HCT116 (cell line): ENCODE measurements around the gene CENATAC. TPM values are rescaled to one million over a fixed set of nuclear protein-coding genes. Genes with fewer than 3 reads are reported as not detected.

Experiments used
- ATAC-seq: fragments of 200-7000 bp; cut with Tn5 transposase; 2 replicates; pipeline ENCODE4 v1.9.1; 2020; ENCODE audit warnings: mild to moderate bottlenecking, moderate library complexity
- BruUV-seq: library from RNA; stranded (reverse); fragments of 400-500 nt; replicated peaks from 2 replicates; lab custom pipeline; 2021; lab: Mats Ljungman, UMichigan
- CTCF ChIA-PET: fragments of 300-600 bp; sonication (Branson Sonifier 250); formaldehyde crosslinking; loops from one replicate; lab custom pipeline; 2021; ENCODE audit warnings: antibody characterized with exemption; lab: Charles Lee
- POLR2A ChIA-PET: fragments of 300-600, 350-600 bp; sonication (Branson Sonifier 250); formaldehyde crosslinking; loops from one replicate; lab custom pipeline; 2021; ENCODE audit warnings: antibody characterized with exemption; lab: Charles Lee
- RAD21 ChIA-PET, 2 experiments: fragments of 300-600 bp; sonication (Branson Sonifier 250); formaldehyde crosslinking; loops; one replicate each; lab custom pipeline; 2023; ENCODE audit warnings: low total read pairs in 2 of 2; ENCODE audit not compliant: uncharacterized antibody in 2 of 2, unreplicated experiment in 2 of 2, low non-redundant PET in 1 of 2; lab: Charles Lee
- DNase-seq: peaks from one replicate; pipeline ENCODE4 v3.0.0-alpha.2; 2010; ENCODE audit warnings: low read depth, low spot score
- H2AFZ ChIP-seq: fragments of 200-600 bp; shearing (Covaris generic), sonication (generic); 2 replicates; pipeline ENCODE4 v1.6.1; 2017; ENCODE audit warnings: low read depth, mixed run types, mixed read lengths, antibody characterized with exemption, low read length; ENCODE audit not compliant: poor library complexity, severe bottlenecking
- H3K27ac ChIP-seq: 2 replicates; pipeline ENCODE4 v1.5.1; 2012; ENCODE audit warnings: low read depth, low read length
- H3K27me3 ChIP-seq: fragments of 200-600 bp; sonication (generic); 2 replicates; pipeline ENCODE4 v1.6.1; 2016; ENCODE audit warnings: mixed run types, low read length, mixed read lengths; ENCODE audit not compliant: insufficient read depth
- H3K36me3 ChIP-seq, 2 experiments: fragments of 200-500 bp in 1 of 2; fragments of 200-600 bp in 1 of 2; sonication (Bioruptor generic) in 1 of 2; sonication (generic) in 1 of 2; 2 replicates each; pipeline versions ENCODE4 v1.5.1 to v1.6.1; 2014 to 2016; ENCODE audit warnings: low read length in 2 of 2, inconsistent platforms in 1 of 2, mixed read lengths in 1 of 2, mixed run types in 1 of 2; ENCODE audit not compliant: insufficient read depth in 2 of 2, control insufficient read depth in 1 of 2
- H3K4me1 ChIP-seq, 2 experiments: fragments of 200-600 bp in 1 of 2; sonication (generic) in 1 of 2; 2 replicates each; pipeline versions ENCODE4 v1.5.1 to v1.6.1; 2012 to 2017; ENCODE audit warnings: low read length in 2 of 2, inconsistent platforms in 1 of 2, mild to moderate bottlenecking in 1 of 2, mixed read lengths in 1 of 2, mixed run types in 1 of 2, moderate library complexity in 1 of 2; ENCODE audit not compliant: insufficient read depth in 2 of 2, control insufficient read depth in 1 of 2
- H3K4me2 ChIP-seq: fragments of 200-600 bp; sonication (generic); 2 replicates; pipeline ENCODE4 v1.6.1; 2017; ENCODE audit warnings: mixed run types, low read length, mixed read lengths
- H3K4me3 ChIP-seq, 2 experiments: fragments of 200-600 bp in 1 of 2; sonication (generic) in 1 of 2; replicated peaks in 1 of 2; 2 replicates each; pipeline ENCODE4 v1.5.1; 2011 to 2016; ENCODE audit warnings: low read length in 2 of 2, control low read depth in 1 of 2, low read depth in 1 of 2, mild to moderate bottlenecking in 1 of 2, mixed read lengths in 1 of 2, mixed run types in 1 of 2
- H3K79me2 ChIP-seq: fragments of 200-600 bp; sonication (generic); 2 replicates; pipeline ENCODE4 v1.6.1; 2017; ENCODE audit warnings: mild to moderate bottlenecking, mixed run types, low read length, moderate library complexity, mixed read lengths; ENCODE audit not compliant: insufficient read depth
- H3K9ac ChIP-seq: fragments of 200-600 bp; sonication (generic); 2 replicates; pipeline ENCODE4 v1.6.1; 2016; ENCODE audit warnings: low read length, mixed read lengths
- H3K9me2 ChIP-seq: fragments of 200-600 bp; sonication (generic), shearing (Covaris generic); 2 replicates; pipeline ENCODE4 v1.6.1; 2017; ENCODE audit warnings: mixed run types, mild to moderate bottlenecking, moderate library complexity; ENCODE audit not compliant: insufficient read depth
- H3K9me3 ChIP-seq, 2 experiments: fragments of 200-500 bp in 1 of 2; fragments of 200-600 bp in 1 of 2; sonication (Bioruptor generic) in 1 of 2; sonication (generic) in 1 of 2; 2 replicates each; pipeline ENCODE4 v1.6.1; 2014 to 2017; ENCODE audit warnings: low read length in 2 of 2, mixed read lengths in 2 of 2, inconsistent platforms in 1 of 2, low read depth in 1 of 2, mild to moderate bottlenecking in 1 of 2, mixed run types in 1 of 2, moderate library complexity in 1 of 2; ENCODE audit not compliant: control insufficient read depth in 1 of 2, insufficient read depth in 1 of 2
- H4K20me1 ChIP-seq: fragments of 200-600 bp; sonication (generic), shearing (Covaris generic); 2 replicates; pipeline ENCODE4 v1.6.1; 2017; ENCODE audit warnings: mixed run types, mild to moderate bottlenecking, moderate library complexity; ENCODE audit not compliant: insufficient read depth
- CEBPB ChIP-seq: IDR thresholded peaks from 2 replicates; pipeline ENCODE4 v1.6.1; 2012; ENCODE audit warnings: low read depth
- ELF1 ChIP-seq: IDR thresholded peaks from 2 replicates; pipeline ENCODE4 v1.6.1; 2012; ENCODE audit warnings: low read depth, borderline replicate concordance
- EZH2 ChIP-seq: fragments of 200-600 bp; sonication (generic); IDR thresholded peaks from 2 replicates; pipeline ENCODE4 v1.6.1; 2017; ENCODE audit warnings: antibody characterized with exemption, mixed run types
- POLR2A ChIP-seq: IDR thresholded peaks from 2 replicates; pipeline ENCODE4 v1.7.0; 2011; ENCODE audit warnings: borderline replicate concordance; ENCODE audit not compliant: insufficient read depth, insufficient read length; ENCODE audit errors: extremely low read depth
- POLR2AphosphoS5 ChIP-seq: IDR thresholded peaks from 2 replicates; pipeline ENCODE4 v1.6.1; 2011; ENCODE audit warnings: mild to moderate bottlenecking, low read depth, low read length, moderate library complexity
- REST ChIP-seq: IDR thresholded peaks from 2 replicates; pipeline ENCODE4 v1.6.1; 2012; ENCODE audit warnings: low read depth
- SIN3A ChIP-seq: IDR thresholded peaks from 2 replicates; pipeline ENCODE4 v1.6.1; 2012; ENCODE audit warnings: low read depth
- SRF ChIP-seq: IDR thresholded peaks from 2 replicates; pipeline ENCODE4 v1.6.1; 2012; ENCODE audit warnings: low read depth
- TCF7L2 ChIP-seq: IDR thresholded peaks from 2 replicates; pipeline ENCODE4 v1.7.0; 2011; ENCODE audit warnings: borderline replicate concordance, inconsistent platforms; ENCODE audit not compliant: insufficient read depth, insufficient read length; ENCODE audit errors: extremely low read depth
- YY1 ChIP-seq: IDR thresholded peaks from 2 replicates; pipeline ENCODE4 v1.6.1; 2011; ENCODE audit warnings: low read length, low read depth, moderate library complexity, mild to moderate bottlenecking; ENCODE audit not compliant: insufficient replicate concordance; ENCODE audit errors: extremely low read depth
- ZFX ChIP-seq: fragments of 450-650 bp; IDR thresholded peaks from 2 replicates; pipeline ENCODE4 v1.6.1; 2017
- intact Hi-C: fragments of 100-400 bp; cut with micrococcal nuclease; formaldehyde crosslinking; loops from 2 replicates; pipeline ENCODE4 v1.10.0; 2022
- total RNA-seq: library from RNA; stranded (reverse); gene quantifications from one replicate; pipeline ENCODE4 v1.2.1, GENCODE V29; 2021; ENCODE audit not compliant: unreplicated experiment

Gene CENATAC
- total RNA-seq, 1 experiment from 2014 or later = 28.9 TPM

DNA sequence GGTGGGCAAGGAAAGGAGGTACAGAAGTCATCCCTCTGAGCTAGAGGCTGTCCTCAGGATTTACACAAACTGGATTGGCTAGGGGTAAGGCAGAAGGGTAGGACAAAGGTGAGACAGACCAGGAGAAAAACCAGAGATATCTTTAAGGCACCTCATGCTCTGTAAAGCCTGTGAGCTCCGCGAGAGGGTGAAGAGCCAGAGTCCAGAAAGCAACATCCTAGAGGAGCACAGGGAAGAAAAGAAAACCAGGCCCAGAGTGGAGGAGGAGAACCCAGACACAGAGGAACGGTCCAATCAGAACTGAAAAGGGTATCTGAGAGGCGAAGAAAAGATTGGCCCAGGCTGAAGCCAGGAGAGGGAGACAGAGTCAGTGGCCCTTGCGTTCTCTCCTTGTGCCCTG, 27.6 kb downstream of the CENATAC start:
- ChIA-PET POLR2A (interaction anchor here (1.0 kb wide), 1 partner anchor 30 kb away, joined by 3 read pairs; no protein-coding TSS in a partner anchor), RAD21 (no interaction called here), CTCF (no interaction called here)
- no peak overlapping the region for H2AFZ ChIP-seq
- no TSS peak for BruUV-seq
- no peaks in the 10 kb centered on the region for H4K20me1 ChIP-seq
- H3K4me1 ChIP-seq = peaks cover 5 to 26% of the 10 kb centered on the region in 2 experiments
- DNase-seq = no peak
- H3K9ac ChIP-seq = no peak overlapping the region
- H3K9me3 ChIP-seq = no peaks in the 10 kb centered on the region
- peaks cover 21 to 38% of the 10 kb centered on the region in 2 experiments; a peak in 3 of 4 replicates for H3K36me3 ChIP-seq
- no peak overlapping the region for H3K27ac ChIP-seq
- no peak overlapping the region for H3K4me2 ChIP-seq
- peaks cover 38% of the 10 kb centered on the region for H3K79me2 ChIP-seq
- TF ChIP-seq YY1 = no peak
- no peak for TF ChIP-seq SRF
- TF ChIP-seq ELF1 = no peak
- TF ChIP-seq CEBPB = no peak
- no peak for TF ChIP-seq REST
- no peak for TF ChIP-seq POLR2AphosphoS5
- TF ChIP-seq TCF7L2 = no peak
- TF ChIP-seq EZH2 = no peak
- TF ChIP-seq POLR2A = no peak
- TF ChIP-seq SIN3A = no peak
- TF ChIP-seq ZFX = no peak
- intact Hi-C loops = no loop called here
- H3K9me2 ChIP-seq = no peaks in the 10 kb centered on the region
- no peak for ATAC-seq
- H3K4me3 ChIP-seq = no peak overlapping the region
- no peaks in the 10 kb centered on the region for H3K27me3 ChIP-seq
